SK-N-MC (cell line): ENCODE measurements around the gene PARD3B.

ENCODE experiments used
- EZH2 ChIP-seq: fragments of 200-600 bp; sonication (generic); IDR thresholded peaks from one replicate; pipeline ENCODE4 v1.6.1; 2017; ENCODE audit warnings: antibody characterized with exemption
- POLR2AphosphoS5 ChIP-seq: IDR thresholded peaks from 2 replicates; pipeline ENCODE4 v1.6.1; 2012; ENCODE audit warnings: mild to moderate bottlenecking, low read depth, low read length, borderline replicate concordance

DNA sequence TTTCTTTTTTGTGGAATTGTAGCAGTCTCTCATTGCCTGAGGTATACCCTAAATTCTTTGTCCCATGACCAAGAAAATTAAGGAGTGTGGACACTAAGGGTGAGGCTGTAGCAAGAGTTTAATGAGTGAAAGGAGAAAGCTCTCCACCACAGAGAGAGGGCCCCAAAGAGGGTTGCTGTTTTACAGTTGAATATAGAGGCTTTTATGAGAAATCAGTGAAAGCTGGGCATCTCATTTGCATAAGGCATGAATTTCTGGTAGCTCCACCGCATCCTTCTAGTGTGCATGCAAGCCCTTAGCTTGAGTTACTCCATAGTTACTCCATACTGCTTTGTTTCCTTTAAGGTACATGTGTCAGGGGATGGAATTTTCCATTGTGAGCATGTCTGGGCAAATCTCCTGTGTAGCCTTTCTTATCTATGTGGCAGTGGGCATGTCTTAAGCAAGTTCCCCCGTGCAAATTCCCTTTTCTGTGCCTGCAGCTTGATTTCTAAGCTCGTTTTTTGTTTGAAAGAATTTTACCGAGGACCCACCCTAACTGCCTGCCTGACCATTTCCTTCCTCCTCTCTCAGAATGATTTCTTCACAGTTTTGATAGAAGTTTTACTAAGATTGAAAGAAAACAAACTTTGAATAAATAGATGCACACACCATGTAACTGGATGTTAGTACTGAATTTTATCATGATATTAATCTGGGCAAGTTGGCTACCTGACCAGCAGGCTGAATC, 218.9 kb downstream of the PARD3B start:
- no peak for TF ChIP-seq EZH2
- TF ChIP-seq POLR2AphosphoS5 = no peak
